K562 (cell line): Measurements from ENCODE around the gene OPA3. TPM values are rescaled to one million over a fixed set of nuclear protein-coding genes. Genes with fewer than 3 reads are reported as not detected.
A peak's percentile ranks its signal among the peaks of the same experiment; 100 is the strongest.

Experiments used
- CEBPZ ChIP-seq: fragments of 150-350 bp; IDR thresholded peaks from 2 replicates; pipeline ENCODE4 v1.6.1; 2014; ENCODE audit warnings: low read depth, mild to moderate bottlenecking, low read length, borderline replicate concordance
- CREM ChIP-seq: IDR thresholded peaks from 2 replicates; pipeline ENCODE4 v1.6.1; 2014; ENCODE audit warnings: antibody characterized with exemption, low read depth
- DMBX1 ChIP-seq: fragments of 250-450 bp; sonication (Bioruptor Pico); IDR thresholded peaks from 2 replicates; pipeline ENCODE4 v1.8.0; 2022; ENCODE audit warnings: inconsistent platforms, mild to moderate bottlenecking, moderate library complexity, borderline replicate concordance
- FOXA3 ChIP-seq, 2 experiments: fragments of 450-650 bp in 1 of 2; sonication (generic) in 1 of 2; formaldehyde crosslinking; IDR thresholded peaks in 1 of 2; conservative IDR thresholded peaks in 1 of 2; 2 replicates each; pipeline versions ENCODE4 v1.4.0 to v1.8.0; 2020 to 2022; ENCODE audit warnings: mild to moderate bottlenecking in 2 of 2, missing genetic modification reagents in 1 of 2
- FOXK1 ChIP-seq: sonication (generic); formaldehyde crosslinking; IDR thresholded peaks from 2 replicates; pipeline ENCODE4 v1.8.0; 2022; ENCODE audit warnings: missing genetic modification reagents, mild to moderate bottlenecking, borderline replicate concordance
- HDAC6 ChIP-seq: IDR thresholded peaks from 2 replicates; pipeline ENCODE4 v1.6.1; 2012; ENCODE audit warnings: low read depth, mild to moderate bottlenecking, control low read depth, inconsistent platforms, low read length, moderate library complexity
- HIVEP1 ChIP-seq: fragments of 250-450 bp; sonication (Bioruptor Pico); IDR thresholded peaks from 2 replicates; pipeline ENCODE4 v1.4.0; 2020; ENCODE audit warnings: mild to moderate bottlenecking
- KLF6 ChIP-seq: fragments of 250-450 bp; sonication (Bioruptor Pico); IDR thresholded peaks from 2 replicates; pipeline ENCODE4 v1.4.0; 2020; ENCODE audit warnings: mild to moderate bottlenecking, moderate library complexity, borderline replicate concordance
- SIRT6 ChIP-seq: IDR thresholded peaks from one replicate; pipeline ENCODE4 v1.6.1; 2012; ENCODE audit warnings: low read depth, mild to moderate bottlenecking, control low read depth, inconsistent platforms, low read length, moderate library complexity
- SMARCE1 ChIP-seq: fragments of 450-650 bp; IDR thresholded peaks from 2 replicates; pipeline ENCODE4 v1.7.1; 2016; ENCODE audit warnings: mild to moderate bottlenecking
- SRSF1 ChIP-seq: fragments of 200-400 bp; formaldehyde crosslinking; IDR thresholded peaks from 2 replicates; pipeline ENCODE4 v1.6.1; 2017; ENCODE audit warnings: mild to moderate bottlenecking, low read depth, low read length, moderate library complexity
- ZBTB40 ChIP-seq, 2 experiments: fragments of 450-650 bp in 1 of 2; sonication (generic) in 1 of 2; formaldehyde crosslinking in 1 of 2; IDR thresholded peaks; 2 replicates each; pipeline versions ENCODE4 v1.7.1 to v1.9.0; 2016 to 2022; ENCODE audit warnings: inconsistent platforms in 1 of 2, mild to moderate bottlenecking in 1 of 2, missing genetic modification reagents in 1 of 2
- ZNF79 ChIP-seq: fragments of 250-450 bp; sonication (Bioruptor Pico); IDR thresholded peaks from 2 replicates; pipeline ENCODE4 v1.4.0; 2020; ENCODE audit warnings: low read depth, mild to moderate bottlenecking, moderate library complexity
- ZSCAN29 ChIP-seq: fragments of 450-650 bp; IDR thresholded peaks from 2 replicates; pipeline ENCODE4 v1.6.1; 2017
- polyA plus RNA-seq, 8 experiments: library from polyadenylated mRNA; depleted of rRNA in 4 of 8; stranded (reverse) in 5 of 8; unstranded in 3 of 8; fragments of >200 nt; fragmentation: Nextera tagmentation in 2 of 8; fragmentation: Illumina TruSeq in 1 of 8; extraction: Ambion mirVana in 2 of 8; extraction: Trizol in 1 of 8; gene quantifications; 2 replicates each; pipeline versions ENCODE4 v1.2.1 to v1.2.3, GENCODE V29; 2011 to 2014; ENCODE audit warnings: inconsistent platforms in 1 of 8, missing spikeins in 1 of 8
- total RNA-seq, 7 experiments: library from RNA; depleted of rRNA in 6 of 7; stranded (reverse); fragments of >200 nt in 6 of 7; fragmentation: Illumina TruSeq in 2 of 7; extraction: Trizol in 2 of 7; gene quantifications; 2 replicates each; pipeline versions ENCODE4 v1.2.1 to v1.2.3, GENCODE V29; 2011 to 2021; ENCODE audit warnings: low replicate concordance in 1 of 7
- TF ChIP-seq, protein P1 (sequence below): fragments of 450-650 bp; formaldehyde crosslinking; IDR thresholded peaks from 2 replicates; pipeline ENCODE4 v1.4.0; 2022; ENCODE audit warnings: mild to moderate bottlenecking, moderate library complexity

Gene OPA3
- total and polyA plus RNA-seq, 9 of the 15 experiments (the other 6 are each of a cell fraction or from before 2014, with no cell fraction given): 1.4 to 18.8 (median 9.0) TPM

GRCh38 chr19:45587873-45588272, 3.3 kb upstream of the OPA3 start (continued):
- no peak for TF ChIP-seq ZBTB40 (IDR thresholded peaks at IDR 0.05)
- no peak for TF ChIP-seq ZBTB40 (CRISPR knock-in tag; IDR thresholded peaks at IDR 0.05)
- no peak for TF ChIP-seq SRSF1
- TF ChIP-seq FOXK1 (CRISPR knock-in tag): no peak
- TF ChIP-seq DMBX1 (CRISPR knock-in tag): peak; percentile 75; the same call in 1 of the 2 replicates
- no peak for TF ChIP-seq ZNF79 (CRISPR knock-in tag)
- TF ChIP-seq CEBPZ: no peak
- TF ChIP-seq SMARCE1: no peak
- TF ChIP-seq, protein P1, sequence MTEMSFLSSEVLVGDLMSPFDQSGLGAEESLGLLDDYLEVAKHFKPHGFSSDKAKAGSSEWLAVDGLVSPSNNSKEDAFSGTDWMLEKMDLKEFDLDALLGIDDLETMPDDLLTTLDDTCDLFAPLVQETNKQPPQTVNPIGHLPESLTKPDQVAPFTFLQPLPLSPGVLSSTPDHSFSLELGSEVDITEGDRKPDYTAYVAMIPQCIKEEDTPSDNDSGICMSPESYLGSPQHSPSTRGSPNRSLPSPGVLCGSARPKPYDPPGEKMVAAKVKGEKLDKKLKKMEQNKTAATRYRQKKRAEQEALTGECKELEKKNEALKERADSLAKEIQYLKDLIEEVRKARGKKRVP (CRISPR knock-in tag): 0 out of 2 replicates have a peak, but pooled peaks have one; percentile 9
- no peak for TF ChIP-seq CREM
- TF ChIP-seq ZSCAN29: no peak
- 0 out of 2 replicates have a peak, but pooled peaks have one; percentile 45 for TF ChIP-seq HIVEP1 (CRISPR knock-in tag)
- no peak for TF ChIP-seq SIRT6
- no peak for TF ChIP-seq HDAC6
- TF ChIP-seq KLF6 (CRISPR knock-in tag): peak; percentile 75; the same call in 1 of the 2 replicates
- no peak for TF ChIP-seq FOXA3 (CRISPR knock-in tag; conservative IDR thresholded peaks at IDR 0.05 in 1 of 2, IDR thresholded peaks at IDR 0.05 in 1 of 2)
